Endometrial microvascular endothelial cells (primary cell): ENCODE data around the gene KDM1B. TPM values are rescaled to one million over a fixed set of nuclear protein-coding genes. Genes with fewer than 3 reads are reported as not detected.

ENCODE experiments used
- total RNA-seq: library from RNA; depleted of rRNA; stranded (reverse); fragments of >200 nt; gene quantifications from one replicate; pipeline ENCODE4 v1.2.3, GENCODE V29; 2015; ENCODE audit errors: inconsistent ontology term

Gene KDM1B
- total RNA-seq, 1 donor from 2014 or later = 14.0 TPM

Other genes with a start within 250 kb of the KDM1B start
- 41.8 TPM for gene KIF13A, start 167.8 kb upstream of the KDM1B start, total RNA-seq
- 2.0 TPM for gene NHLRC1, start 32.7 kb upstream of the KDM1B start, total RNA-seq
- gene TPMT, start 345 bp upstream of the KDM1B start, total RNA-seq = 21.4 TPM
- gene DEK, start 109.1 kb downstream of the KDM1B start, total RNA-seq = 92.3 TPM
- gene RNF144B, start 231.9 kb downstream of the KDM1B start, total RNA-seq = 269 TPM